22Rv1 (cell line): ENCODE measurements around the gene CFAP74.

Experiments
- ZFX ChIP-seq: fragments of 450-650 bp; IDR thresholded peaks from 2 replicates; pipeline ENCODE4 v1.6.1; 2017; ENCODE audit warnings: antibody characterized with exemption, borderline replicate concordance
- TF ChIP-seq, protein P1 (sequence below): fragments of 450-650 bp; IDR thresholded peaks from 2 replicates; pipeline ENCODE4 v1.5.1; 2017; ENCODE audit warnings: mild to moderate bottlenecking

DNA sequence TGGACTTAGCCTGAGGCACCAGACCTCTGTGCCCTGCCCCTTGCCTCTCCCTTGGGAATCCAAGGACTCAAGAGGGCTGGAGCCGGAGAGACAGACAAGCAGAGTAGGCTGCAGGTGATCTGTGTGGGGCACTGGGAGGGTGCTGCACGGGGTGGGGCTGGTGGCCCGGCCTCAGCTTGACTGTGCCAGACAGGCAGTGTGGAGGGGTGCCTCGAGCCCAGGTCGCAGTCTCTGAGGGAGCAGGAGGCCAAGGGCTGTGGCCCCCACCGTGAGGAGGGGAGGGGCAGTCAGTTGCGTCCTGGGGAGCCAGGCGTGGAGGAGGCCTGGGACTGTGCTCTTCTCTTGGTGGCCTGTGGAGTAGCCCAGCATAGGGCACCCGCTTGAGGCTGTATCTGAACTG lies 19.6 kb upstream of the CFAP74 start:
- TF ChIP-seq, protein P1, sequence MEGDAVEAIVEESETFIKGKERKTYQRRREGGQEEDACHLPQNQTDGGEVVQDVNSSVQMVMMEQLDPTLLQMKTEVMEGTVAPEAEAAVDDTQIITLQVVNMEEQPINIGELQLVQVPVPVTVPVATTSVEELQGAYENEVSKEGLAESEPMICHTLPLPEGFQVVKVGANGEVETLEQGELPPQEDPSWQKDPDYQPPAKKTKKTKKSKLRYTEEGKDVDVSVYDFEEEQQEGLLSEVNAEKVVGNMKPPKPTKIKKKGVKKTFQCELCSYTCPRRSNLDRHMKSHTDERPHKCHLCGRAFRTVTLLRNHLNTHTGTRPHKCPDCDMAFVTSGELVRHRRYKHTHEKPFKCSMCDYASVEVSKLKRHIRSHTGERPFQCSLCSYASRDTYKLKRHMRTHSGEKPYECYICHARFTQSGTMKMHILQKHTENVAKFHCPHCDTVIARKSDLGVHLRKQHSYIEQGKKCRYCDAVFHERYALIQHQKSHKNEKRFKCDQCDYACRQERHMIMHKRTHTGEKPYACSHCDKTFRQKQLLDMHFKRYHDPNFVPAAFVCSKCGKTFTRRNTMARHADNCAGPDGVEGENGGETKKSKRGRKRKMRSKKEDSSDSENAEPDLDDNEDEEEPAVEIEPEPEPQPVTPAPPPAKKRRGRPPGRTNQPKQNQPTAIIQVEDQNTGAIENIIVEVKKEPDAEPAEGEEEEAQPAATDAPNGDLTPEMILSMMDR = no peak
- no peak for TF ChIP-seq ZFX
